Measurements from ENCODE around the gene CTU1.
A peak's percentile ranks its signal among the peaks of the same experiment; 100 is the strongest.

The CTU1 gene

DNA sequence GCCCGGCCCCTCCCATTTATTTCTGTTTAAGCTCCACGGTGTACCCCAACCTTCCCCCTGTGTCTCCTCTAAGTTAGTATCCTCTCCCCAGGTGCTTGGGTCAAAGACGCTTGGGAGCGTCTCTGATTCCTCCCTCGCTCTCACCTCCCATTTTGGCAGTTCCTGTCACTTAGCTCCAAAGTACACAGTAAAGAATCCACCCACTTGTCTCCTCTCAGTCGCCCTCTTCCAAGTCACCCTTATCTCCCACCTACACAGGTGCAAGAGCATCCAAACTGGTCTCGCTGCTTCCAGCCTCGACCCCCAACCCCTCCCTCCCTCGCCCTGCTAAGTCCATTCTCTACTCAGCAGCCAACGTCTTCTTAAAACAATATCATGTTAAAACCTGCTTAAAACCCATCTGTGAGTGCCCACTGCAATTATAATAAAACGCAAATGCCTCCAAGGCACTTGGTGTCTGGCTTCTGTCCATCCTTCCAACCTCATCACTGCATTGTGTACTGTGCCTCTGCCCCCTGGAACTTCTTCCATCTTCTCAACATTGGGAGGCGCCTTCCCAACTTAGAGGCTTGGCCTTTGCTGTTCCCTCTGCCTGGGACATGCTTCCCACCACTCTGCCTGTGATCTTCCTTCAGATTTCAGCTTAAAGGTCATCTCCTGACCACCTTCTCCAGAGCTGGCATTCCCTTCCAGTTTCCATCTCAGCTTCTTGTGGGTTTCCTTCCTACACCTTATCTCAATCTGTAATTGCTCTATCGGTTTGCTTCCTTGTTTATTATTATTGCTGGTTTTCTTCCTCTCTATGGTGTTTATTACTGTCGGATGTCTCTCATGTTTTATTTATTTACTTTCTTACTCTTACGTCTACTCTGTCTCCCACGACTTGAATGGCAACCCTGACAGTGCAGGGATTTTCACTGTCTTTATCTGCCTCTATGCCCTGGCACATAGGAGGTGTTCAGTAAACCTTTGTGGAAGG is 16.0 kb downstream of the CTU1 start (continued):
- TF ChIP-seq, protein P1, sequence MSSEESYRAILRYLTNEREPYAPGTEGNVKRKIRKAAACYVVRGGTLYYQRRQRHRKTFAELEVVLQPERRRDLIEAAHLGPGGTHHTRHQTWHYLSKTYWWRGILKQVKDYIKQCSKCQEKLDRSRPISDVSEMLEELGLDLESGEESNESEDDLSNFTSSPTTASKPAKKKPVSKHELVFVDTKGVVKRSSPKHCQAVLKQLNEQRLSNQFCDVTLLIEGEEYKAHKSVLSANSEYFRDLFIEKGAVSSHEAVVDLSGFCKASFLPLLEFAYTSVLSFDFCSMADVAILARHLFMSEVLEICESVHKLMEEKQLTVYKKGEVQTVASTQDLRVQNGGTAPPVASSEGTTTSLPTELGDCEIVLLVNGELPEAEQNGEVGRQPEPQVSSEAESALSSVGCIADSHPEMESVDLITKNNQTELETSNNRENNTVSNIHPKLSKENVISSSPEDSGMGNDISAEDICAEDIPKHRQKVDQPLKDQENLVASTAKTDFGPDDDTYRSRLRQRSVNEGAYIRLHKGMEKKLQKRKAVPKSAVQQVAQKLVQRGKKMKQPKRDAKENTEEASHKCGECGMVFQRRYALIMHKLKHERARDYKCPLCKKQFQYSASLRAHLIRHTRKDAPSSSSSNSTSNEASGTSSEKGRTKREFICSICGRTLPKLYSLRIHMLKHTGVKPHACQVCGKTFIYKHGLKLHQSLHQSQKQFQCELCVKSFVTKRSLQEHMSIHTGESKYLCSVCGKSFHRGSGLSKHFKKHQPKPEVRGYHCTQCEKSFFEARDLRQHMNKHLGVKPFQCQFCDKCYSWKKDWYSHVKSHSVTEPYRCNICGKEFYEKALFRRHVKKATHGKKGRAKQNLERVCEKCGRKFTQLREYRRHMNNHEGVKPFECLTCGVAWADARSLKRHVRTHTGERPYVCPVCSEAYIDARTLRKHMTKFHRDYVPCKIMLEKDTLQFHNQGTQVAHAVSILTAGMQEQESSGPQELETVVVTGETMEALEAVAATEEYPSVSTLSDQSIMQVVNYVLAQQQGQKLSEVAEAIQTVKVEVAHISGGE (tag by site-specific recombination; conservative IDR thresholded peaks at IDR 0.05; ENCODE audit: low read depth): no peak
- peak; percentile 67 for TF ChIP-seq FEZF1 (tag by site-specific recombination; IDR thresholded peaks at IDR 0.05)

GRCh38 chr19:51091126-51091525 is 17.1 kb downstream of the CTU1 start:
- ChIA-PET CTCF (interaction anchor here (1.5 to 7.0 kb wide), 2 partner anchors 71 to 72 kb away, joined by 4 to 177 read pairs; partner anchors contain the start of gene KLK10), POLR2A (no interaction called here)
- no peaks in the 10 kb centered on the region for H3K9me3 ChIP-seq (ENCODE audit: control insufficient read depth, insufficient read depth, low read depth, low read length)
- no peak overlapping the region for H3K4me3 ChIP-seq (ENCODE audit: low read depth, low read length)
- H3K27ac ChIP-seq (ENCODE audit: extremely low read depth, low read depth, low read length): no peak overlapping the region
- TF ChIP-seq ZSCAN30 (tag by site-specific recombination; IDR thresholded peaks at IDR 0.05): no peak
- 0 out of 2 replicates have a peak, but pooled peaks have one; percentile 13 for TF ChIP-seq ZNF692 (tag by site-specific recombination; IDR thresholded peaks at IDR 0.05)
- no peaks in the 10 kb centered on the region; a peak in 1 of 3 replicates for H3K36me3 ChIP-seq (ENCODE audit: control insufficient read depth in 2 of 2, insufficient read depth in 1 of 2, low read length in 2 of 2)
- H3K4me1 ChIP-seq (ENCODE audit: control insufficient read depth, insufficient read depth, low read length): peaks cover 15% of the 10 kb centered on the region

DNA sequence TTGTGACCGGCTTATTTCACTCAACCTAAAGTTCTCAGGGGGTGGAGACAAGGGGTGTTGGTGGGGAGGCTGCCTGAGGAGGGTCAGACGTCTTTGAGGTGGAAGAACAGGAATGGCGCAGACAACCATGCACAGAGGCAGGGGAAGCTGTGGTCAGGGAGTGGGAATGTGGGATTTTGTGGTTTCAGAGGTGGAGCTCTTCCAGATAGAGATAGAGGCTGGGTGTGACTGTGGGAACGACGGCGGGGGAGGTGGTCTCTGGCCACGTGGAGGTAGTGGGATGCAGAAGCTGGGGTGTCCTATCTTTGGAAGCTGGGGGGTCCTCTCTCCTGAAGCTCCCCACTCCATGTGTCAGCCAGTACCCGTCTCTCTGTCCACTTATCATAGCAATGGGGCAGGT is 17.7 kb downstream of the CTU1 start:
- Histone ChIP-seq H3K4me3 (ENCODE audit: low read depth, low read length) (no peak overlapping the region), H3K27ac (ENCODE audit: extremely low read depth, low read depth, low read length) (no peak overlapping the region), H3K9me3 (ENCODE audit: control insufficient read depth, insufficient read depth, low read depth, low read length) (no peaks in the 10 kb centered on the region), H3K4me1 (ENCODE audit: control insufficient read depth, insufficient read depth, low read length) (peaks cover 15% of the 10 kb centered on the region), H3K36me3 (ENCODE audit: control insufficient read depth in 2 of 2, insufficient read depth in 1 of 2, low read length in 2 of 2) (no peaks in the 10 kb centered on the region; a peak in 1 of 3 replicates)
- peak; percentile 63 for TF ChIP-seq EGR2 (tag by site-specific recombination; IDR thresholded peaks at IDR 0.05; ENCODE audit: low read depth)
- TF ChIP-seq ZNF280C (tag by site-specific recombination; IDR thresholded peaks at IDR 0.05): no peak
- ChIA-PET POLR2A (no interaction called here), CTCF (interaction anchor here (0.6 to 1.5 kb wide), 2 partner anchors 70 to 476 kb away, joined by 4 to 5 read pairs; no protein-coding TSS in a partner anchor)

- Histone ChIP-seq H3K9me3 (ENCODE audit: control insufficient read depth, insufficient read depth, low read depth, low read length) (no peaks in the 10 kb centered on the region), H3K36me3 (ENCODE audit: control insufficient read depth in 2 of 2, insufficient read depth in 1 of 2, low read length in 2 of 2) (no peaks in the 10 kb centered on the region; a peak in 1 of 3 replicates), H3K4me1 (ENCODE audit: control insufficient read depth, insufficient read depth, low read length) (peaks cover 15% of the 10 kb centered on the region), H3K4me3 (ENCODE audit: low read depth, low read length) (no peak overlapping the region), H3K27ac (ENCODE audit: extremely low read depth, low read depth, low read length) (no peak overlapping the region)
- POLR2A ChIA-PET: no interaction called here
- TF ChIP-seq ZNF394 (tag by site-specific recombination; IDR thresholded peaks at IDR 0.05; ENCODE audit: borderline replicate concordance) (no peak), ZNF548 (tag by site-specific recombination; IDR thresholded peaks at IDR 0.05) (no peak), BCL6B (tag by site-specific recombination; IDR thresholded peaks at IDR 0.05) (no peak), FEZF1 (tag by site-specific recombination; IDR thresholded peaks at IDR 0.05) (no peak), ZNF214 (tag by site-specific recombination; IDR thresholded peaks at IDR 0.05; ENCODE audit: borderline replicate concordance) (no peak), ZNF521 (tag by site-specific recombination; IDR thresholded peaks at IDR 0.05) (no peak), ZNF146 (tag by site-specific recombination; IDR thresholded peaks at IDR 0.05) (no peak), ZNF792 (tag by site-specific recombination; IDR thresholded peaks at IDR 0.05) (no peak), ZNF701 (tag by site-specific recombination; IDR thresholded peaks at IDR 0.05) (no peak)
- CTCF ChIA-PET: interaction anchor here (0.6 to 1.5 kb wide), 2 partner anchors 69 to 475 kb away, joined by 4 to 5 read pairs; no protein-coding TSS in a partner anchor
Observed at GRCh38 chr19:51089786-51090185, 18.4 kb downstream of the CTU1 start.
